SK-N-MC (cell line): ENCODE results near the gene GUCA2B.

Source experiments
- DNase-seq: peaks from one replicate; pipeline ENCODE4 v3.0.0-alpha.2; 2011; ENCODE audit warnings: low read depth, low spot score
- H3K27ac ChIP-seq: fragments of 200-600 bp; sonication (generic); 2 replicates; pipeline ENCODE4 v1.5.1; 2016; ENCODE audit warnings: mixed run types
- H3K36me3 ChIP-seq: fragments of 200-600 bp; sonication (generic); 2 replicates; pipeline ENCODE4 v1.6.1; 2017; ENCODE audit warnings: antibody characterized with exemption, low read length, mixed read lengths; ENCODE audit not compliant: insufficient read depth
- H3K4me3 ChIP-seq: fragments of 200-600 bp; sonication (generic); 2 replicates; pipeline ENCODE4 v1.5.1; 2016
- H3K9ac ChIP-seq: fragments of 200-600 bp; sonication (generic); 2 replicates; pipeline ENCODE4 v1.8.0; 2017; ENCODE audit warnings: mixed run types, mixed read lengths; ENCODE audit not compliant: insufficient read length
- H3K9me3 ChIP-seq: fragments of 200-600 bp; sonication (generic); 2 replicates; pipeline ENCODE4 v1.6.1; 2017; ENCODE audit warnings: low read depth, mild to moderate bottlenecking, antibody characterized with exemption, low read length, moderate library complexity, mixed read lengths
- EZH2 ChIP-seq: fragments of 200-600 bp; sonication (generic); IDR thresholded peaks from one replicate; pipeline ENCODE4 v1.6.1; 2017; ENCODE audit warnings: antibody characterized with exemption
- FOXP2 ChIP-seq: optimal IDR thresholded peaks from 2 replicates; pipeline ENCODE3; 2011; ENCODE audit warnings: mild to moderate bottlenecking, moderate library complexity; ENCODE audit not compliant: insufficient read depth; ENCODE audit errors: extremely low read length, control extremely low read depth
- POLR2AphosphoS5 ChIP-seq: IDR thresholded peaks from 2 replicates; pipeline ENCODE4 v1.6.1; 2012; ENCODE audit warnings: mild to moderate bottlenecking, low read depth, low read length, borderline replicate concordance

Gene GUCA2B

GRCh38 chr1:42145764-42146625 is 7.2 kb upstream of the GUCA2B start:
- no peaks in the 10 kb centered on the region for H3K9me3 ChIP-seq
- DNase-seq, result no peak
- TF ChIP-seq POLR2AphosphoS5 (no peak), EZH2 (no peak), FOXP2 (no peak)
- H3K4me3 ChIP-seq, result no peak overlapping the region
- no peak overlapping the region for H3K9ac ChIP-seq
- no peak overlapping the region for H3K27ac ChIP-seq
- no peaks in the 10 kb centered on the region for H3K36me3 ChIP-seq

DNA sequence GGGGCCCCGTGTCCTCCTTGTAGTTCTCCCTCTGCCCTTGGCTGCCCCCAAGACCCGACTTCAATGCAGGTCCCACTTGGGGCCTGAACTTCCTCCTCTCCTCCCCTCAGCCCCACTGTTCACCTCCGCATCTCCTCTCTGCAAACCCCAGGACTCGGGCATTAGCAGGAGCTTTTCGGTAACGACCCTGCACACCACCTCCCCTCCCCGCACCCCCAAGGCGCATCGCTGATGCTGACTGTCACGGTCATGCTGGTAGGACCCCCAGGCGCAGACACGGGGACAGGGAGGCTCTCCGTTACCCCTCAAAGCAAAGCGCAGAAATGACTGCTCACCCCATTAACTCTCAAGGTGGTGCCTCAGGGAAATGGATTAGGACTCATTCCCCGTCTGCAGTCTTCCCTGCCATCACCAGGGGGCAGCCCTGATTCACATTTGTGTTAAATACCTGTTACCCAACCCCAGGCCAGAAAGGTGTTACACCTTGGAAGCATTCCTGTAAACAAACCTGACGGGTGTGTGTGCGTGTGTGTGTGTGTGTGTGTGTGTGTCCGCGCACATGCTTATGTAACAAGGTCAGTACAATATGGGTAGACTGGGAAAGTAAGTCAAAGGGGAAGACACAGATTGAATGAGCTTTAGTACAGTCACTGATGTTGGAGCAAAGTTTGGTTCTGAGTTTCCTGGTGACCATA is 6.4 kb upstream of the GUCA2B start:
- Histone ChIP-seq H3K9ac (no peak overlapping the region), H3K36me3 (no peaks in the 10 kb centered on the region), H3K4me3 (no peak overlapping the region), H3K9me3 (no peaks in the 10 kb centered on the region), H3K27ac (no peak overlapping the region)
- TF ChIP-seq FOXP2, result no peak
- no peak for TF ChIP-seq POLR2AphosphoS5
- no peak for TF ChIP-seq EZH2
- no peak for DNase-seq

DNA sequence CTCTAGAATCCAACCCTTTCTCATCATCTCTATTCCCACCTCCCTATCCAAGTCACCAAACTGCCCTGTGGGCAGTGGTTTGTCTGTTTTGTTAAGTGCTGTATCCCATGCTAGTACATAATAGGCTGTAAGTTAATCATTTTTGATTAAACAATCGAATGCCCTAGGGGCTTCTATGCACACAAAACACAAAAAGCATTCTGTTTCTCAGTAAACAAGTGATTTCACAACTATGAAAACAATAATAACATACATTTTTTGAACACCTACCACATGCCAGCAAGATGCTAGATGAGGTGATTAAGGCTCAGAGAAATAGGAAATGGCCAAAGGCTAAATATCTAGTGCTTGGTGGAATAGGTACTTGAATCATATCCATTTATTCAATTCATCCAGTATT is 5.0 kb upstream of the GUCA2B start:
- Histone ChIP-seq H3K9me3 (no peaks in the 10 kb centered on the region), H3K4me3 (no peak overlapping the region), H3K27ac (no peak overlapping the region), H3K9ac (no peak overlapping the region), H3K36me3 (no peaks in the 10 kb centered on the region)
- no peak for DNase-seq
- TF ChIP-seq EZH2 (no peak), FOXP2 (no peak), POLR2AphosphoS5 (no peak)

DNA sequence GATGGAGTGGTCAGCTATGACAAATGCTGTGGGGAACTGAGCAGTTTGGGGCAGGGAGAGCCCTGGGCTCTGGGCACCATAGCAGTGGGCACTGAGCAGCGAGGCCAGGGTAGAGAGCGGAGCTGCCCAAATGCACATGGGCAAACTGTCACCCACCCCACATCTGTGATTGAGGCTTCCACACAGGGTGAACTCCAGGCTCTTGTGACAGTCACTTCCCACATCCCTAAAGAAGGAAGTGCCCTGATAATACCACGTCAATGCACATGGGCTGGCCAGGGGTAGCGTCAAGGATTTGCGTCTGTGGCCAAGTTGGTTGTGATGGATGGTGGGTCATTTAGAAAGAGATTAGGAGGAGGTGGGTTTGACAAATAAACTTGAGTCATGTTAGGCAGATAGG is 2.6 kb upstream of the GUCA2B start:
- no peak overlapping the region for H3K27ac ChIP-seq
- no peak for DNase-seq
- no peak for TF ChIP-seq POLR2AphosphoS5
- TF ChIP-seq FOXP2, result no peak
- no peak for TF ChIP-seq EZH2
- no peaks in the 10 kb centered on the region for H3K9me3 ChIP-seq
- no peak overlapping the region for H3K9ac ChIP-seq
- H3K36me3 ChIP-seq, result no peaks in the 10 kb centered on the region
- H3K4me3 ChIP-seq, result no peak overlapping the region

DNA sequence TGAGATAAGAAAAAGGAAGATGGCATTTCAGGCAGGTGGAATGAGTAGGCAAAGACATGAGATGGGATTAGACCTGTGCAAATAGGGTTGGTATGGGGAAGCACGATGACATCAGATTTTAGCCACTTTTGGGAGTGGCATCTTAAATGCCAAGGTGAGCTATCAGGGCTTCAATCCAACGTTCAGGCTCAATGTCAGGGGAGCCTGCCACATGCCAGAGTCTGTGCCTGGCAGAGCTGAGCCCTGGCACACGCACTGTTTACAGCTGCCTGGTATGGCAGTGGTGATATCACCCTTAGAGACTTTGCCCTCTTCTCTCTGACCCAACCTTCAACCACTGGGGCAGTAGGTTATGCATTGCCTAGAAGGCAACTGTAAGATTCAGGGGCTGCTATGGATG is 1.1 kb upstream of the GUCA2B start:
- H3K27ac ChIP-seq, result no peak overlapping the region
- no peak overlapping the region for H3K4me3 ChIP-seq
- H3K9ac ChIP-seq, result no peak overlapping the region
- no peak for DNase-seq
- no peak for TF ChIP-seq FOXP2
- TF ChIP-seq POLR2AphosphoS5, result no peak
- TF ChIP-seq EZH2, result no peak
- no peaks in the 10 kb centered on the region for H3K9me3 ChIP-seq
- H3K36me3 ChIP-seq, result no peaks in the 10 kb centered on the region

- no peak for DNase-seq
- Histone ChIP-seq H3K27ac (no peak overlapping the region), H3K9ac (no peak overlapping the region), H3K36me3 (no peaks in the 10 kb centered on the region), H3K4me3 (no peak overlapping the region), H3K9me3 (no peaks in the 10 kb centered on the region)
- TF ChIP-seq POLR2AphosphoS5 (no peak), EZH2 (no peak), FOXP2 (no peak)
These were observed 414 bp downstream of the GUCA2B start for GRCh38 chr1:42153624-42154023.

DNA sequence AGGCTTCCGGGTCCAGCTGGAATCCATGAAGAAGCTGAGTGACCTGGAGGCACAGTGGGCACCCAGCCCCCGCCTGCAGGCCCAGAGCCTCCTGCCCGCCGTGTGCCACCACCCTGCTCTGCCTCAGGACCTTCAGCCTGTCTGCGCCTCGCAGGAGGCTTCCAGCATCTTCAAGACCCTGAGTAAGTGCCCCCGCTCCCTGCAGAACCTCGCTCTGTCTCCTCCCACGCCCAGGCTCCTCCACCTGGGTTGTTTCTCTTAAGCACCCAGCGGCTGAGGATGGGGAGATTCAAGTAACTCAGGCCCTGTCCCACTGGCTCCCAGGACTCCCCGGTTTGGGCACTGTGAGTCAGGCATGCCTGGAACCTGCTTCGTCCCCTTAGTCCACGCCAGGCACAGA is 1.5 kb downstream of the GUCA2B start:
- Histone ChIP-seq H3K4me3 (no peak overlapping the region), H3K27ac (no peak overlapping the region), H3K9me3 (no peaks in the 10 kb centered on the region), H3K9ac (no peak overlapping the region), H3K36me3 (no peaks in the 10 kb centered on the region)
- DNase-seq, result no peak
- TF ChIP-seq POLR2AphosphoS5 (no peak), FOXP2 (no peak), EZH2 (no peak)

- no peak for DNase-seq
- no peaks in the 10 kb centered on the region for H3K9me3 ChIP-seq
These were observed 2.2 kb downstream of the GUCA2B start for GRCh38 chr1:42155362-42155761.

DNA sequence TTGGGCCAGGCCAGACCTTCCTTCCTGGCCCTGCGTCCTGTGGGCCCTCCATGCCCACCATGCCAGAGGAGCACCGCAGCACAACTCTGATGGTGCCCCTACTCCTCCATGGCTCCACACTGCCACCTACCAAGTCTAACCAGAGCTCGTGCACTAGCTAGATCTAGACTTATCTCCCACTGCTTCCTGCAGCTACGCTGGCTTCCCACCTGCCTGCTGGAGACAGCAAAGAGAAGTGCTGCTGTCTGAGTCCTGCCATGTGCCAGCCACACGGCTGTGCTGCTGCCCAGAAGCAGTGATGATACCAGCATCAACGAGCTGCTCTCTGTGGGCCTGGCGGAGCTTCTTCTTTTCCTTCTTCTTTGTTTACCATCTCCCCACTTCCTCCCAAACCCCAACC is 4.5 kb downstream of the GUCA2B start:
- Histone ChIP-seq H3K36me3 (no peaks in the 10 kb centered on the region), H3K9ac (no peak overlapping the region), H3K9me3 (no peaks in the 10 kb centered on the region), H3K4me3 (no peak overlapping the region), H3K27ac (no peak overlapping the region)
- no peak for DNase-seq
- TF ChIP-seq FOXP2 (no peak), POLR2AphosphoS5 (no peak), EZH2 (no peak)

More at GRCh38 chr1:42155362-42155761, 2.2 kb downstream of the GUCA2B start:
- TF ChIP-seq FOXP2 (no peak), POLR2AphosphoS5 (no peak), EZH2 (no peak)
- Histone ChIP-seq H3K36me3 (no peaks in the 10 kb centered on the region), H3K27ac (no peak overlapping the region), H3K4me3 (no peak overlapping the region), H3K9ac (no peak overlapping the region)
